M059J (cell line): ENCODE measurements around the gene REN. TPM values are rescaled to one million over a fixed set of nuclear protein-coding genes. Genes with fewer than 3 reads are reported as not detected.

Experiments used
- DNase-seq: peaks from one replicate; pipeline ENCODE4 v3.0.0-alpha.2; 2012; ENCODE audit warnings: low read depth
- total RNA-seq: library from RNA; depleted of rRNA; stranded (reverse); fragments of >200 nt; shearing (Covaris generic); gene quantifications from 2 replicates; pipeline ENCODE4 v1.2.3, GENCODE V29; 2014

REN gene
- total RNA-seq, 1 experiment from 2014 or later: 0.25 TPM

- no peak for DNase-seq
Measured at GRCh38 chr1:204154568-204155255, 11.4 kb downstream of the REN start.

GRCh38 chr1:204153667-204154066 lies 12.5 kb downstream of the REN start:
- DNase-seq: no peak

- DNase-seq: peak; percentile 37
Measured at GRCh38 chr1:204152310-204153044, 13.7 kb downstream of the REN start.

- DNase-seq: peak; percentile 61
Measured at GRCh38 chr1:204151552-204152309, 14.4 kb downstream of the REN start, which contains the start of gene ETNK2. ETNK2 (minus strand) TSS chr1:204152044; CDS start chr1:204151852, 192 bp downstream.

GRCh38 chr1:204150702-204151551 lies 15.2 kb downstream of the REN start:
- peak; percentile 32 for DNase-seq

GRCh38 chr1:204149635-204150565 lies 16.2 kb downstream of the REN start:
- DNase-seq: no peak

GRCh38 chr1:204149107-204149506 lies 17.0 kb downstream of the REN start:
- DNase-seq: peak; percentile 22

GRCh38 chr1:204147406-204148383 lies 18.4 kb downstream of the REN start:
- DNase-seq: no peak

- no peak for DNase-seq
Measured at GRCh38 chr1:204146965-204147364, 19.2 kb downstream of the REN start.

- no peak for DNase-seq
Measured at GRCh38 chr1:204146309-204146708, 19.8 kb downstream of the REN start.

GRCh38 chr1:204145033-204145504 lies 21.1 kb downstream of the REN start:
- DNase-seq: no peak

- no peak for DNase-seq
Measured at GRCh38 chr1:204143276-204144041, 22.7 kb downstream of the REN start.

GRCh38 chr1:204142032-204142974 lies 23.8 kb downstream of the REN start:
- DNase-seq: no peak

- DNase-seq: no peak
Measured at GRCh38 chr1:204141131-204141530, 25.0 kb downstream of the REN start.

GRCh38 chr1:204139952-204140351 lies 26.2 kb downstream of the REN start:
- DNase-seq: no peak

- DNase-seq: no peak
Measured at GRCh38 chr1:204139088-204139487, 27.0 kb downstream of the REN start.

GRCh38 chr1:204136814-204137213 lies 29.3 kb downstream of the REN start:
- no peak for DNase-seq
